ENCODE results near the gene KHNYN. TPM values are rescaled to one million over a fixed set of nuclear protein-coding genes. Genes with fewer than 3 reads are reported as not detected.

Gene KHNYN
- total RNA-seq, 1 experiment from 2014 or later: 33.2 TPM

DNA sequence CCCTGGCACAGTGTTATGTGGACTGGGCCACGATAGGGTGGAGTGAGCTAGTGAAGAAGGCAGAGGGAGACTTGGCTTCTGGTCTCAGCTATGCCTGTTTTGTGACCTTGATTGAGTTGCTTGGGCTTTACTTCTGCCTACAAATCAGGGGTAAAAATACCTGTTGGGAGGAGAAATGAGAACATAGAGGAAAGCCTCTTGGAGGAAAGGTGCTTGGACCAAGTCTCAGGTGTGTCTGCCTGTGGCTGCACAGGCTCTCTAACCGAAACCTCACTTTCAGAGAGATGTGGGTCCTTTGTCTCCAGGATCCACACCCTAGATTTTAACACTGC is 7.9 kb downstream of the KHNYN start (continued):
- TF ChIP-seq, protein P1, sequence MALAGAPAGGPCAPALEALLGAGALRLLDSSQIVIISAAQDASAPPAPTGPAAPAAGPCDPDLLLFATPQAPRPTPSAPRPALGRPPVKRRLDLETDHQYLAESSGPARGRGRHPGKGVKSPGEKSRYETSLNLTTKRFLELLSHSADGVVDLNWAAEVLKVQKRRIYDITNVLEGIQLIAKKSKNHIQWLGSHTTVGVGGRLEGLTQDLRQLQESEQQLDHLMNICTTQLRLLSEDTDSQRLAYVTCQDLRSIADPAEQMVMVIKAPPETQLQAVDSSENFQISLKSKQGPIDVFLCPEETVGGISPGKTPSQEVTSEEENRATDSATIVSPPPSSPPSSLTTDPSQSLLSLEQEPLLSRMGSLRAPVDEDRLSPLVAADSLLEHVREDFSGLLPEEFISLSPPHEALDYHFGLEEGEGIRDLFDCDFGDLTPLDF (CRISPR knock-in tag; IDR thresholded peaks at IDR 0.05): no peak
- TF ChIP-seq MXD4 (CRISPR knock-in tag; IDR thresholded peaks at IDR 0.05; ENCODE audit: borderline replicate concordance) (no peak), OVOL2 (CRISPR knock-in tag; IDR thresholded peaks at IDR 0.05; ENCODE audit: borderline replicate concordance) (no peak)
- TF ChIP-seq, protein P2, sequence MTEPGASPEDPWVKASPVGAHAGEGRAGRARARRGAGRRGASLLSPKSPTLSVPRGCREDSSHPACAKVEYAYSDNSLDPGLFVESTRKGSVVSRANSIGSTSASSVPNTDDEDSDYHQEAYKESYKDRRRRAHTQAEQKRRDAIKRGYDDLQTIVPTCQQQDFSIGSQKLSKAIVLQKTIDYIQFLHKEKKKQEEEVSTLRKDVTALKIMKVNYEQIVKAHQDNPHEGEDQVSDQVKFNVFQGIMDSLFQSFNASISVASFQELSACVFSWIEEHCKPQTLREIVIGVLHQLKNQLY (CRISPR knock-in tag; IDR thresholded peaks at IDR 0.05): no peak
- TF ChIP-seq, protein P3, sequence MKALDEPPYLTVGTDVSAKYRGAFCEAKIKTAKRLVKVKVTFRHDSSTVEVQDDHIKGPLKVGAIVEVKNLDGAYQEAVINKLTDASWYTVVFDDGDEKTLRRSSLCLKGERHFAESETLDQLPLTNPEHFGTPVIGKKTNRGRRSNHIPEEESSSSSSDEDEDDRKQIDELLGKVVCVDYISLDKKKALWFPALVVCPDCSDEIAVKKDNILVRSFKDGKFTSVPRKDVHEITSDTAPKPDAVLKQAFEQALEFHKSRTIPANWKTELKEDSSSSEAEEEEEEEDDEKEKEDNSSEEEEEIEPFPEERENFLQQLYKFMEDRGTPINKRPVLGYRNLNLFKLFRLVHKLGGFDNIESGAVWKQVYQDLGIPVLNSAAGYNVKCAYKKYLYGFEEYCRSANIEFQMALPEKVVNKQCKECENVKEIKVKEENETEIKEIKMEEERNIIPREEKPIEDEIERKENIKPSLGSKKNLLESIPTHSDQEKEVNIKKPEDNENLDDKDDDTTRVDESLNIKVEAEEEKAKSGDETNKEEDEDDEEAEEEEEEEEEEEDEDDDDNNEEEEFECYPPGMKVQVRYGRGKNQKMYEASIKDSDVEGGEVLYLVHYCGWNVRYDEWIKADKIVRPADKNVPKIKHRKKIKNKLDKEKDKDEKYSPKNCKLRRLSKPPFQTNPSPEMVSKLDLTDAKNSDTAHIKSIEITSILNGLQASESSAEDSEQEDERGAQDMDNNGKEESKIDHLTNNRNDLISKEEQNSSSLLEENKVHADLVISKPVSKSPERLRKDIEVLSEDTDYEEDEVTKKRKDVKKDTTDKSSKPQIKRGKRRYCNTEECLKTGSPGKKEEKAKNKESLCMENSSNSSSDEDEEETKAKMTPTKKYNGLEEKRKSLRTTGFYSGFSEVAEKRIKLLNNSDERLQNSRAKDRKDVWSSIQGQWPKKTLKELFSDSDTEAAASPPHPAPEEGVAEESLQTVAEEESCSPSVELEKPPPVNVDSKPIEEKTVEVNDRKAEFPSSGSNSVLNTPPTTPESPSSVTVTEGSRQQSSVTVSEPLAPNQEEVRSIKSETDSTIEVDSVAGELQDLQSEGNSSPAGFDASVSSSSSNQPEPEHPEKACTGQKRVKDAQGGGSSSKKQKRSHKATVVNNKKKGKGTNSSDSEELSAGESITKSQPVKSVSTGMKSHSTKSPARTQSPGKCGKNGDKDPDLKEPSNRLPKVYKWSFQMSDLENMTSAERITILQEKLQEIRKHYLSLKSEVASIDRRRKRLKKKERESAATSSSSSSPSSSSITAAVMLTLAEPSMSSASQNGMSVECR (CRISPR knock-in tag; IDR thresholded peaks at IDR 0.05; ENCODE audit: borderline replicate concordance): no peak
- TF ChIP-seq, protein P4, sequence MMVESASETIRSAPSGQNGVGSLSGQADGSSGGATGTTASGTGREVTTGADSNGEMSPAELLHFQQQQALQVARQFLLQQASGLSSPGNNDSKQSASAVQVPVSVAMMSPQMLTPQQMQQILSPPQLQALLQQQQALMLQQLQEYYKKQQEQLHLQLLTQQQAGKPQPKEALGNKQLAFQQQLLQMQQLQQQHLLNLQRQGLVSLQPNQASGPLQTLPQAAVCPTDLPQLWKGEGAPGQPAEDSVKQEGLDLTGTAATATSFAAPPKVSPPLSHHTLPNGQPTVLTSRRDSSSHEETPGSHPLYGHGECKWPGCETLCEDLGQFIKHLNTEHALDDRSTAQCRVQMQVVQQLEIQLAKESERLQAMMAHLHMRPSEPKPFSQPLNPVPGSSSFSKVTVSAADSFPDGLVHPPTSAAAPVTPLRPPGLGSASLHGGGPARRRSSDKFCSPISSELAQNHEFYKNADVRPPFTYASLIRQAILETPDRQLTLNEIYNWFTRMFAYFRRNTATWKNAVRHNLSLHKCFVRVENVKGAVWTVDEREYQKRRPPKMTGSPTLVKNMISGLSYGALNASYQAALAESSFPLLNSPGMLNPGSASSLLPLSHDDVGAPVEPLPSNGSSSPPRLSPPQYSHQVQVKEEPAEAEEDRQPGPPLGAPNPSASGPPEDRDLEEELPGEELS (CRISPR knock-in tag; IDR thresholded peaks at IDR 0.05): no peak

DNA sequence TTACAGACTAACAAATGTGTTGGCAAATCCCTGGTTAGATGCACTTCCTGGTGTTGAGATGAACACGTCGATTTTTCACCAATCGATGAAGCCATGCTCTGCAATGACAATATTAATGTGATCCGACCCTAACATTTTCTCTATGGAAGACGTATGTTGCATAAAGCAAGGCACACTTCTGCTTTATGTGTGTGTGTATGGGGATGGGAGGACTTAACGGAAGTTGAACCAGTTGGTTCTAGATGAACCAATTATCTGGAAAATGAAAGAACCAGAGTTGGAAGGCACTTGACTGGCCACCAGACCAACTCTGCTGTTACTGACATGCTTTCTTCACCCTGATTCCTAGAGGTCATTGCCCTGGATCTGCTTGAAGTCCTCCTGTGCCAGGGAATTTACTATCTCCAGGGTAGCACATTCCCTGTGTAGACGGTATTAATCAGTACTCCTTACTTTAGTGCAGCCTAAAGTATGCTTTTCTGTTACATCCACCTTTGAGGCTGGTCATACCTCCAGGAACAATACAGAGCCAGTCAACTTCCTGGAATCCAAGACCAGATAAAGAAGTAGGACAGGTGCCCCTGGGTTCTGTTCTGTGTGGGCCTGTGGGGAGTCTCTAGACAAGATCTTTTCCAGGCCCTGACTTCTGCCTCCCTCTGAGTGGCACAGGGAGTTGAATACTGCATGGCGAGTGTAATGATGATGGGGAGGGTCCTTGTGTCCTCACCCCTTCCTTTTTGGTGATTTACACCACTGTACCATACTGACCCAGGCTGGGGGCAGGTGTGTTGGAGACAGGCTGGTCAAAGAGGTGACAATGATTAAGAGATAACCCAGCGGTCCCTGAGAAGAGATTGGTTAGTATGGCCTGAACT is 8.7 kb downstream of the KHNYN start:
- ATAC-seq (no peak), DNase-seq (ENCODE audit: low spot score) (no peak)
- H3K4me1 Mint-ChIP-seq: peaks cover 10% of the 10 kb centered on the region
- no peaks in the 10 kb centered on the region for H3K27me3 Mint-ChIP-seq (ENCODE audit: low read depth)
- no peaks in the 10 kb centered on the region for H3K9me3 Mint-ChIP-seq
- ChIA-PET CTCF (interaction anchor here (0.6 to 4.2 kb wide), 4 partner anchors 13 to 105 kb away, joined by 3 to 83 read pairs (median 28); partner anchors contain the start of gene ADCY4), POLR2A (interaction anchor here (1.1 kb wide), 1 partner anchor 40 kb away, joined by 3 read pairs; the partner anchor contains the start of gene NYNRIN)
- TF ChIP-seq, protein P5, sequence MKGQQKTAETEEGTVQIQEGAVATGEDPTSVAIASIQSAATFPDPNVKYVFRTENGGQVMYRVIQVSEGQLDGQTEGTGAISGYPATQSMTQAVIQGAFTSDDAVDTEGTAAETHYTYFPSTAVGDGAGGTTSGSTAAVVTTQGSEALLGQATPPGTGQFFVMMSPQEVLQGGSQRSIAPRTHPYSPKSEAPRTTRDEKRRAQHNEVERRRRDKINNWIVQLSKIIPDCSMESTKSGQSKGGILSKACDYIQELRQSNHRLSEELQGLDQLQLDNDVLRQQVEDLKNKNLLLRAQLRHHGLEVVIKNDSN (CRISPR knock-in tag; IDR thresholded peaks at IDR 0.05): no peak
- TF ChIP-seq RORB (CRISPR knock-in tag; IDR thresholded peaks at IDR 0.05): no peak
- no peak for TF ChIP-seq ZBTB21 (CRISPR knock-in tag; IDR thresholded peaks at IDR 0.05; ENCODE audit: borderline replicate concordance)
- TF ChIP-seq, protein P3 (CRISPR knock-in tag; IDR thresholded peaks at IDR 0.05; ENCODE audit: borderline replicate concordance): no peak
- H3K4me3 Mint-ChIP-seq: no peak overlapping the region
- H3K36me3 Mint-ChIP-seq: peaks cover 31% of the 10 kb centered on the region
- H3K27ac Mint-ChIP-seq: no peak overlapping the region

All from WTC11 (cell line).